ENCODE data around the gene NR4A1.

The NR4A1 gene

DNA sequence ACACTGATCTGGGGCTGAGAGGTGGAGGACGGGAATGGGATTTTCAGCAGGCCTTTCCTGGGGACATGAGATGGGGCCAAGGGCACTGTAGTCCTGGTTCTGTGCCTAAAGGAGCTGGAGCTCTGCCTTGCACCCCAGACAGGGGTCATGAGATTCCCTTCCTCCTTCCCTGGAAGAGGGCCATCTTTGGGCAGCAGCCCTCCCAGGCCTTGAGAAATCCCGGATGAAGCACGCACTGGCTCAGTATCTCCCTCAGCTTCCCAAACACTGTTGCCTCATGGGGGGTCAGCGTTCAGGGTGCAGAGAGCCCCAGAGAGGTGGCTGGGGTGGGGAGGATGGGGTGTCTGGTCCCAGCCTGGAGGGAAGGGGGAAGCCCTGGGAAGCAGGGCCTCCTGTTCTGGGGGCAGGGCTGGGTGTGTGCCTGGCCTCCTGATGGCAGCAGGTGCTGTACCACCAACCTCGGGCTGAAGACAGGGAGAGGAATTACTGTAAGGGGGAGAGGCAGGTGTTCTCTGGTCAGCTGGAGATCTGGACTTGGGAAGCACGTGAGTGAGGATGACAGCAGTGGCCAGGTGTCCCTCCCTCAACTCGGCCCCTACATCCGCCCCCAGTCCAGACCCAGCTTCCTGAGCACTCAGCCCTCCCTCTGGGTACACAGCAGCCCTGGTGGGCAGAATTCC lies 8.4 kb upstream of the NR4A1 start:
- no peak for DNase-seq

DNA sequence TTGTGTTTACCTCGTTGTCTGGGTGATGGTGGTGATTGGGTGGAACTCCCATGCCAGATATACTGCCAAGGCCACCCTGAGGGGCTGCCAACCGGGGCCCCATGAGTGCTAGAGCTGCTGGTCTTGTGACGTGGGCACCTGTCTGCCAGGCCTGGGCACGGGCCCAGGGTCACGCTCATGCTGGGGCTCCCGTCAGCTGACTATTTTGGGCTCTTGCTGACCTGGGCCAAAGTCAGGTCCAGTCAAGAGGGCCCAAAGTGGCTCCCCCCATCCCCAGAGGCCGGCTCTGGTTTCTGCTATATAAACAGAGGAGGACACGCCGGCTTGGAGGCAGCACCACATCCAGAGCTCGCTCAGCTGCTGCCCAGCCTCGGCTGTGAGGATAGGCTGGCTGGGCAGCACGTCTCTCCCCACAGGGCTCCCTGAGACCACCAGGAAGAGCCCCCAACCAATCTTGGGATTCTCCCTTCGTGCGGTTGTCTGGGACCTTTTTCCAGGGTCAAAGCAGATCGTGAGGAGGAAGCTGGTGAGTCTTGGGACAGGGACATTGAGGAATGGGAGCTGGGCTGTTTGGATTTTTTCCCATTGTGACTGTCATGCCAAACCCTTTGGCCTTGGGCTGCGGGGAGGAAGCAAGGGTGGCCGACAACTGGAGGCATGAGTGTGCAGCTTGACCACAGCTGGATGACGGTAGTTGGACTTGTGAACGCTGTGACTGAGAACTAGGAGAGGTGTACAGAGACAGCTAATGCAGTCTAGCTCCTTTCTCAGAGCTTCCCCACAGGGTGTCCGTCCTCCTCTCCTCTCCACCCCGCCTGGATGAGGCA lies 7.6 kb upstream of the NR4A1 start:
- DNase-seq = no peak

DNA sequence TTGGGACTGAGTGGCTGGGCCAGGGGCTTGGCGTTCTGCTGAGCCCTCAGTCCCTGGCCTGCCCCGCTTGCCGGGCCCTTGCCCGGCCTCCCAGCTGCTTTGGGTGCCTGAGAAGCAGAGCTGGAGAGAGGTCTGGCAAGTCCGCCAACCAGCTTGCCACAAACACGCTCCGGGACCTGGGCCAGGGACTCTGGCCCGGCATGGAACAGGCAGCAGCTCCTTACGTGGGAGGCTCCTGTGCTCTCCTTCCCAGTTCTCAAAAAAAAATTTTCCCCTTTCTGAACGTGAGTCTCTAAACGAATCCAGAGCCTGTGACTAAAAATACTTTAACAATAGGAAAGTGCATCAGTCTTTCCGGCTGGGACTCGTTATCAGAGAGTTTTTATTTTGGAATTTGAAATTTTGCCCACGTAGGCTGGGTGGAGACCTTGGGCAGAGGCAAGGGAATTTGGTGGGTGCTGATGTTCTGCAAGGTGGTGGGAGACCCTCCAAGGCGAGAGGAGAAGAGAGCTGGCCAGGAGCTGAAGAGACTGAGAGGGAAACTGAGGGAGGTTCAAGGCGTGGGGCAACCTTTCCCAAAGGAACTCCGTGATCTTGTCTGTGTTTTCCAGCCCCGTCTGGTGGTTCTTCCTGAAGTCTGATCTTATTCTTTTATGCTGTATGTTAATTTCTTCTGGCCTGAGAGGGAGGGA lies 6.8 kb upstream of the NR4A1 start:
- DNase-seq = no peak

DNA sequence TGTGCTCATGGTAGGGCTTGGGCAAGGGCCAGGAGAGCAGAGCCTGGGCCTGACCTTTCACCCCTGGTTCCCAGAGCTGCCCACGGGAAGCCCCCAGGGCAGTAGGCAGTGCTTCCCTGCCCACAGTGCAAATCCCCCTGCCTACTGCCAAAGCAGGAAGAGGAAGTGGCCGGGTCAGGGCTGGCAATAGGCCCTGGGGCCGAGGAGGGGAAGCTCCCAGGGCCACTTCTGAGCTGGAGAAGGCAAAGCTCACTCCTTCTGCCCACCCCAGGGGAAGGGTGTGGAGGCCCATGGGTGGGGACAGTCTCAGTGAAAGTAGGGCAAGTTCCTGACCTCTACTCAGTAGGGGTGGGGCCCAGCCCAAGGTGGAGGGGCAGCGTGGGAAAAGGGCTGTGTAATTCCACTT lies 5.4 kb upstream of the NR4A1 start:
- no peak for DNase-seq

DNA sequence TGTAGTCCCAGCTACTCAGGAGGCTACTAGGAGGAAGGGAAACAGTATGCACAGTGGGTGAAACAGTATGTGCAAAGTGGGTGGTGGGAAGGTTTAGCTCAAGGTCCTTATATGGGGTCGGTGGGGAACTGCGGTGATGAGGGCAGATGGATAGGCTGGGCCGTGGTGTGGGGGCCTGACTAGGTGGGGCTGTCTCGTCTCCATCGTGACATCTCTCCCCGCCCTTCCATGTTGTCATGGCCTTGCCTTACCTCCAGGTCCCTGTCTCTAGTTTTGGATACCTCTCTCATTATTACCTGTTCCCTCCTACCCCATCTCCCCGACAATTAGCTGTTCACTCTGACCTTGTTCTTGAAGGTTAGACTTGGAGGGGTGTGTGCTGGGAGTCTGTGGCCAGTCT lies 4.4 kb upstream of the NR4A1 start:
- no peak for DNase-seq

DNA sequence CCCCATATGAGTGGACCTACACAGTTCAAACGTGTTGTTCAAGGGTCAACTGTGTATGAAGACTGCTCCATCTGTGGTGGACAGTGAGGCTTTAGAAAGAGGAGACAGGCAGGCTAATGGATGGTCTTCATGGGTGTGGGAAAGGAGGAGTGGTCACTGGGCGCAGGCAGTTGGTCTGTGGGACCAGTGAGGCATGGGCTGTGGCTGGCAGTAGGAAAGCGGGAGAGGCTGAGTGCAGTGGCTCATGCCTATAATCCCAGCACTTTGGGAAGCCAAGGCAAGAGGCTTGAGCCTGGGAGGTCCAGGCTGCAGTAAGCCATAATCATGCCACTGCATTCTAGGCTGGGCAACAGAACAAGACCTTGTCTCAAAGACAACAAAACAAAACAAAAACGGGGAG lies 2.0 kb upstream of the NR4A1 start:
- DNase-seq = no peak

DNA sequence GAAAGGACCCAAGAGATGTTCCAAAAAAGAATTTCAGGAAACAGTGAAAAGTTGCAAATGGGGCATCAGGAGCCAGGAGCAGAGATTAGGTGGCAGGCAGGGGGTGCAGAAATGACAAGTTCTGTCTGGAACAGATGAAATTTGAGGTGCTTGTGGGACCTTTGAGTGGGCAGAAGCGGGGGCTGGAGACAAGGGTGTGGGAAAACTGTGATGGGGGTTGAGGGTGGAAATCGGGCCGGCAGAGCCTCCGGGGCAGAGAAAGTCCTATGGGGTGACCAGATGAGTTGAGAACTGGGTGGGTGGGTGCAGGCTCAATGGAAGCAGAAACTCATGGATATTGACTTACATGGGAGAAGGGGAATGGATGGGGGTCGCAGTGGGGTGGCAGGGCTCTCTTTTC lies 1.6 kb upstream of the NR4A1 start:
- no peak for DNase-seq

DNA sequence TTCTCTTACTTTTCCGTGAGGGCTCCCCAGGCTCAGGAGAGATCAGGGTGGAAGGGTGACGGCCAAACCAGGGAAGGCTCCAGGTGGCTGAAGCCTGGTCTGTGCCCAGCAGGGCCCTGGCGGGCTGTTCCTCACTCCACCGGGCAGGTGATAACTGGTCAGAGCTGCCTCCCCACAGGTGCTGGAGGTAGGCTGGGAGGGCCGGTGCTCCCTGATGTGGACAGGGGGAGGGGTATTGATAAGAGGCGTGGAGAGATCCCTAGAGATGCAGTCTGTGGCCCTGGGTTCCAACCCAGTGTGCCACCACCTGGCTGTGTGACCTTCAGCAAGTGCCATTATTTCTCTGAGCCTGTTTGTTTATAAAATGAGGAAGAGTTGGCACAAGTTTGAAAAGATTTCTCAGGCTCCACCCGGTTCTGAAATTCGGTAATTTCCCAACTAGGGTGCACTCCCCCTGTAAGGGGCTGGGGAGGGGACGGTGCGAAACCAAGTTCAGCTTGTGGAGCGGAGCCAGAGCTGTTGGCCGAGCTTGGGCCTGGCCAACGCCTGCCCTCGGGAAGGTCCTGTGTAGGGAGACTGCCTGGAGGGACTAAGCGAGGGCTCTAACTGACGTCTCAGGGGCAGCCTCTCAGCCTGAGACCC lies 1.0 kb upstream of the NR4A1 start:
- DNase-seq = no peak

DNA sequence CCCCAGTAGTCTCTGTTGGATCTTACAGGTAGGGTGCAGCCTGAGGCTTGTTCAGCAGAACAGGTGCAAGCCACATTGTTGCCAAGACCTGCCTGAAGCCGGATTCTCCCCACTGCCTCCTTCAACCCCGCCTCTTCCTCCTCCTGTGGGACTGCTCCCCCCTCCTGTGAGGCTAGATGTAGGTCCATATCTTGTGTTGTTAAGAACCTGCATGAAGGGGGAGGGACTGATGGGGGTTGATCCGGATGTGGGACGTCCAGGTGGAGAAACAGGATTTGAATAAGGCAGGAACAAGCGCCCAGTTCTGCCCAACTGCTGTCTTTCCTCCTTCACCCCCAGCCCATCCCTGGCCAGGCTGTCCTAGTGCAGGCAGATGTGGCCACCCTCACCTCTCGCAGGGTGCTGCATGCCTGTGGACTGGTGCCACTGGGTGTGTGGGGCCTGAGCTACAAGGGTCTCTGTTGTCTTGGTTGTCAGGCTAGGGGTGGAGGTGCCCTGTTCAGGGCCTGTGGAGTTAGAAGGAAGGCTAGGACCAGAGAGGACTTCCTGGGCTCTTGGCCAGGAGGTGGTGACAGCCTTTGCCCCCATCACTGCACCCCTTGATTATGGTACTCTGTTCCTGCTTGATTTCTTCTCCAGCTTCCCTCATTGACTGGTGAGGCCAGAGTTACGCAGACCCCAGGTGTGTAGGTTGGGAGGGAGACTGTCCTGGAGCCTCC lies 1.4 kb downstream of the NR4A1 start:
- no peak for DNase-seq

DNA sequence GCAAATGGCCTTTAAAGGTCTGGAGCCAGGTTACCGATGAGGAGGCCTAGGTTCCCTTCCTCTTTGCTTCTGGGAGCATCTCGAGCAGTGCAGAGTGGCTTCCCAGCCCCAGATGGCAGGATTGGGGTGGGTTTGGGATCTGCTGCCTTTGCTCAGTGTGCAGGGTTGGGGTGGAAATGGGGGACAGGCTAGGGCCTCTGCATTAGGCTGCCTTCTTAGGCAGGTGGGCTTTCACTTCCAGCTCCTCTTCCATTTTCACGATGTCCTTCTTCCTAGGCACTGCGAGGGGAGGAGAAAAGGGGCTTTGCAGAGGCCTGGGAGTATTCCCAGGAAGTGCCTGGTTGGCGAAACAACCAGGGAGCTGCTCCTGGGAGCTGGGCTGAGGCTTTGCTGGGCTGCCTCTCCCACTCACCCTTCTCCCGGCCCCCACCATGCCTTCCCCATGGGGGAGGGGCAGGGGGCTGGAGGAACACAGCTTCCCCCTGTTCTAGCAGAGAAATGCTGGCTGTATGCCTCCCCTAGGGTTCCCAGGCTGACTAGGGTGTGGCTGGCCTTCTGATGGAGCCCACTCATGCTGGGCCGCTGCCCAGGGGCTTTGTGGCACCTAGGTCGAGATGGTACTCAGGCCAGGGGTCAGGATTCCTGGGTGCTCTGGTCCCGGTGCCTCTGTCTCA lies 2.4 kb downstream of the NR4A1 start:
- DNase-seq = no peak

DNA sequence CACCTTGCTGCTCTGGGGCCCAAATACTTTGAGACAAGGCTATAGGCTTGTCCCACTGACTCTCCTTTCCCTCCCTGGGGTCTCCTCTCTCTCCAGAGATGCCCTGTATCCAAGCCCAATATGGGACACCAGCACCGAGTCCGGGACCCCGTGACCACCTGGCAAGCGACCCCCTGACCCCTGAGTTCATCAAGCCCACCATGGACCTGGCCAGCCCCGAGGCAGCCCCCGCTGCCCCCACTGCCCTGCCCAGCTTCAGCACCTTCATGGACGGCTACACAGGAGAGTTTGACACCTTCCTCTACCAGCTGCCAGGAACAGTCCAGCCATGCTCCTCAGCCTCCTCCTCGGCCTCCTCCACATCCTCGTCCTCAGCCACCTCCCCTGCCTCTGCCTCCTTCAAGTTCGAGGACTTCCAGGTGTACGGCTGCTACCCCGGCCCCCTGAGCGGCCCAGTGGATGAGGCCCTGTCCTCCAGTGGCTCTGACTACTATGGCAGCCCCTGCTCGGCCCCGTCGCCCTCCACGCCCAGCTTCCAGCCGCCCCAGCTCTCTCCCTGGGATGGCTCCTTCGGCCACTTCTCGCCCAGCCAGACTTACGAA lies 3.1 kb downstream of the NR4A1 start:
- DNase-seq = no peak

DNA sequence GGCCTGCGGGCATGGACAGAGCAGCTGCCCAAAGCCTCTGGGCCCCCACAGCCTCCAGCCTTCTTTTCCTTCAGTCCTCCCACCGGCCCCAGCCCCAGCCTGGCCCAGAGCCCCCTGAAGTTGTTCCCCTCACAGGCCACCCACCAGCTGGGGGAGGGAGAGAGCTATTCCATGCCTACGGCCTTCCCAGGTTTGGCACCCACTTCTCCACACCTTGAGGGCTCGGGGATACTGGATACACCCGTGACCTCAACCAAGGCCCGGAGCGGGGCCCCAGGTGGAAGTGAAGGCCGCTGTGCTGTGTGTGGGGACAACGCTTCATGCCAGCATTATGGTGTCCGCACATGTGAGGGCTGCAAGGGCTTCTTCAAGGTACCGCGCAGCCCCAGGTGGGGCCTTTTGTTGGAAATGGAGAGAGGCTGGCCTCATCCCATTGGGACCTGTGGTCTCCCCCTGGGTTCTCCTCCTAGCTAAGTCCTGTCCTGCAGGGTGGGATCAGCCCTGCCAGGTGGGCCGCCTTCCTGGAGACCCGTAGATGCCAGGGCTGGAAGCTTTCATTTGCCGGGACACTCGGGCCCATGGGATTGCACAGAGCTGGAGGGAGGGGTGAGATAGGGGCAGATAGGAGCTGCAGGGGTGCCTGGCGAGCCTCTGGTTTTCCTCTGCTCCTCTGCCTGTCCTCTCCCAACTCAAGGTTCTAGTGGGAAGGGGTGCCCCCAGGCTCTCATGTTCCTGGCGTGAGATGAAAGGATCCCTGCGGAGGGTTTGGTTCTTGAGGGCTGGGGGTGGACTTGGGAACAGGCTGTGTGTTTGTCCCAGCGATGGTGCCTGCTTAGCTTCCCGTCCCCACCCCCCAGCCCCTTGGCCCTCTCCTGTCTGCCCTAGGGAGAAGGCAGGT lies 3.8 kb downstream of the NR4A1 start:
- no peak for DNase-seq

DNA sequence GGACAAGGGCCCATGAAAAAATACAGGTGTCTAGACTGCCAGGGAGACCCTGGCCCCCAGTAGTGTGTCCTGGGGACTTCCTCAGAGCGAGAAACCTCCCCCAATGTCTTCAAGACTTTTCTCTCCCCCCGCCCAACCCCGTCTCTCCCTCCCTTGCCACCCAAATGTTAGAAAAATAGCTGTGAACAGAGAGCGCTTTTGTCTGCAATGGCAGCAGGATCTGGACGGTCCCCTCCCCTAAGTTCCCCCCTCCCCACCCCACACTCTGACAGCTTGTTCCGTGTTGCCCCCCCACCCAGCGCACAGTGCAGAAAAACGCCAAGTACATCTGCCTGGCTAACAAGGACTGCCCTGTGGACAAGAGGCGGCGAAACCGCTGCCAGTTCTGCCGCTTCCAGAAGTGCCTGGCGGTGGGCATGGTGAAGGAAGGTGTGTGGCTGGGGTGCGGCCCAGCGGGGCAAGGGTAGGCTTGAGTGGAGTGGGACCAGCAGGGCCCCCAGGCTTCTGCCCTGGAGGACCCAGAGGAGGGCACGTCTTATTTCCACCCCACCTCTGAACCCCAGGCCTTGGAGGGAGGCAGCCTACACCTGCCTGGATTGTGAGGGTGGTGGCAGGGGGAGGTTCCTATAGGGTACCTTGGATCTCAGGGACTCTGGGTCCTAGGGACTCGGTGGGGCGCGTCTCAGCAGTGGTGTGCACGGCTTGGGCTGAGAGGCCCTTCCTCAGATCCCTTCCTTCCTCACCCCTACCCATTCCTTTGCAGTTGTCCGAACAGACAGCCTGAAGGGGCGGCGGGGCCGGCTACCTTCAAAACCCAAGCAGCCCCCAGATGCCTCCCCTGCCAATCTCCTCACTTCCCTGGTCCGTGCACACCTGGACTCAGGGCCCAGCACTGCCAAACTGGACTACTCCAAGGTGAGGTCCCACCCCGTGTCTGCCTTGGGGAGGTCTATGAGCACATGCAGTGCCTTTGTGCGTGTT lies 4.8 kb downstream of the NR4A1 start:
- DNase-seq = no peak

DNA sequence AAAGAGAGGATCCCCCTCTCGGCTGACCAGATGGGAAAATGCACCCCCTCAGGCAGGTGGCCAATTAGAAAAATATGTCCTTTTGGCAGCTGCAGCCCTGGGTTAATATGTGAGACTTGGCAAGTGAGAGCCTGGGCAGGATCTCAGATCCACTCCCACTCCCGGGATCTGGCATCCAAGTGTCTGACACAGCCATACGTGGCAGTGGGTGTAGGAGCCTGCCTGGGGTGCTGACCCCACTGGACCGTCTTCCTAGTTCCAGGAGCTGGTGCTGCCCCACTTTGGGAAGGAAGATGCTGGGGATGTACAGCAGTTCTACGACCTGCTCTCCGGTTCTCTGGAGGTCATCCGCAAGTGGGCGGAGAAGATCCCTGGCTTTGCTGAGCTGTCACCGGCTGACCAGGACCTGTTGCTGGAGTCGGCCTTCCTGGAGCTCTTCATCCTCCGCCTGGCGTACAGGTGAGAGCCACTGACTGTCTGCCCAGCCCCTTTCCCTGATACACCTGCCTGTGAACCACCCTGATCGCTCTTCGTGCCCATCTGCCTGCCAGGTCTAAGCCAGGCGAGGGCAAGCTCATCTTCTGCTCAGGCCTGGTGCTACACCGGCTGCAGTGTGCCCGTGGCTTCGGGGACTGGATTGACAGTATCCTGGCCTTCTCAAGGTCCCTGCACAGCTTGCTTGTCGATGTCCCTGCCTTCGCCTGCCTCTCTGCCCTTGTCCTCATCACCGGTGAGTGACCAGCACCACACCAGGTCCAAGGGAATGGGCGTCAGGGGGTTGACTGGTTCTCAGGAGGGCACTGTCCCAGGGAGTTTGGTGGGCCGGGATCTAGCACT lies 5.8 kb downstream of the NR4A1 start:
- DNase-seq = no peak

DNA sequence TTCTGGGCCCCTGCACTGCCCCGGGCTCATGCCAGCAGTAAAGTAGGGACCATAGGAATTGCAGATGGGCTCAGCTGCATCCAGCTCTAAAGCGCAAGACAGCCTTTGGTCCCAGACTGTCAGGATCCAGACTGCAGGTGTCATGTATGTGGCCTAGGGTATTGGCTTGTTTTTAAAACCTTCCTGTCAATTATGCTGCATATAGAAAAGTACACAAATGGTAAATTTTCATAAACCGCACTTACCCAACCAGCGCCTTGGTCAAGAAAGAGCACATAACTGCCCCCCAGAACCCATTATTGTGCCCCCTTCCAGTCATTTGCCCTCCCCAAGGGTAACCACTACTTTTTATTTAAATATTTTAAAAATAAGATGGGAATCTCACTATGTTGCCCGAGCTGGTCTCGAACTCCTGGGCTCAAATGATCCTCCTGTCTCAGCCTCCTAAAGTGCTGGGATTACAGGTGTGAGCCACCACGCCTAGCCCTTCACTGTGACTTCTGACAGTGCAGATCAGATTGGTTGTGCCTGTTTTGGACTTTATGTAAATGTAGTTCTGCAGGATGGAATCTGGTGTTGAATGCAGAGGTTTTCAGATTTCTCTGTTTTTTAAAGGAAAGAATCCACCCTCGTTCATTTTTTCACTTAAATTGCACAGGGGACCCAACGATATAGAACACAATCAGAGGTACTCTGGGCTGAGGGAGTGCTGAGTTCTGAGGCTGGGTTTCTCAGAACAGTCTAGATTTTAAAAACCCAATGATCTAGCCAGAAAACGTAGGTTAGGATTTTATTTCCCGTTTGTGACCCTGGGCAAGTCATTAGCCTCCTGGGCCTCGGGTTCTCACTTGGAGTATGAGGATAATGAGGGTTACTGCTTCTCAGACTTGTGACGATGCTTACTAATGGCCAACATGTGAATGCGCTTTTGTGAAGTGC lies 6.7 kb downstream of the NR4A1 start:
- DNase-seq = no peak

DNA sequence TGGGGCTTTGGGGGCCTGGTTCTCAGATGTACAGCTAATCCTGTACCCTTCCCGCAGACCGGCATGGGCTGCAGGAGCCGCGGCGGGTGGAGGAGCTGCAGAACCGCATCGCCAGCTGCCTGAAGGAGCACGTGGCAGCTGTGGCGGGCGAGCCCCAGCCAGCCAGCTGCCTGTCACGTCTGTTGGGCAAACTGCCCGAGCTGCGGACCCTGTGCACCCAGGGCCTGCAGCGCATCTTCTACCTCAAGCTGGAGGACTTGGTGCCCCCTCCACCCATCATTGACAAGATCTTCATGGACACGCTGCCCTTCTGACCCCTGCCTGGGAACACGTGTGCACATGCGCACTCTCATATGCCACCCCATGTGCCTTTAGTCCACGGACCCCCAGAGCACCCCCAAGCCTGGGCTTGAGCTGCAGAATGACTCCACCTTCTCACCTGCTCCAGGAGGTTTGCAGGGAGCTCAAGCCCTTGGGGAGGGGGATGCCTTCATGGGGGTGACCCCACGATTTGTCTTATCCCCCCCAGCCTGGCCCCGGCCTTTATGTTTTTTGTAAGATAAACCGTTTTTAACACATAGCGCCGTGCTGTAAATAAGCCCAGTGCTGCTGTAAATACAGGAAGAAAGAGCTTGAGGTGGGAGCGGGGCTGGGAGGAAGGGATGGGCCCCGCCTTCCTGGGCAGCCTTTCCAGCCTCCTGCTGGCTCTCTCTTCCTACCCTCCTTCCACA lies 7.6 kb downstream of the NR4A1 start:
- DNase-seq = no peak

Data from amniotic stem cell (primary cell).